ENCODE results near the gene LARGE1. TPM values are rescaled to one million over a fixed set of nuclear protein-coding genes. Genes with fewer than 3 reads are reported as not detected.

Gene LARGE1
- total RNA-seq, 1 experiment from 2014 or later: 1.5 TPM

DNA sequence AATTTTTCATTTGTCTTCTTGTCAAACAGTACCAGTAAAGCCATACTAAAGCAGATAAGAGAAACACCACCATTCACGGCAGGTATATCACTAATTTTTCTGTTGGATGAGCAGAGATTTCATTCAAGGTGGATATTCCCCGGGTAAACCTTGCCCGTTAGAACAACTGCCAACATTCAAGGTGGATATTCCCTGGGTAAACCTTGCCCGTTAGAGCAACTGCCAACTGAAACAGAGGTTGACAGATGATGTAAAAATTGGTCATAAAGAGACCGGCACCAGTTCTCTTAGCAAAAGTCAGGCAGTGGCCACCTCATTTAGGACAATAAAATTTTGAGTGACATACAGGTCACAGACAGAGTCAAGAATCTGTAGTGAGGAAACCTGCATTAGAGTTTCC lies 438.7 kb downstream of the LARGE1 start:
- H3K9me3 ChIP-seq (ENCODE audit: control insufficient read depth in 1 of 2, insufficient read depth in 1 of 2, low read depth in 1 of 2, low read length in 2 of 2): peaks cover 8 to 30% of the 10 kb centered on the region in 2 experiments; a peak in 2 of 4 replicates
- ATAC-seq (no peak), DNase-seq (ENCODE audit: low read depth, low spot score) (no peak)
- TF ChIP-seq SRF (IDR thresholded peaks at IDR 0.05; ENCODE audit: low read depth) (no peak), YY1 (IDR thresholded peaks at IDR 0.05; ENCODE audit: extremely low read depth, insufficient replicate concordance, low read depth, low read length) (no peak), ZFX (IDR thresholded peaks at IDR 0.05) (no peak), ATF3 (IDR thresholded peaks at IDR 0.05) (no peak), EGR1 (IDR thresholded peaks at IDR 0.05; ENCODE audit: low read depth) (no peak), CBX3 (IDR thresholded peaks at IDR 0.05; ENCODE audit: low read depth) (no peak), RAD21 (IDR thresholded peaks at IDR 0.05; ENCODE audit: low read depth) (no peak), POLR2A (IDR thresholded peaks at IDR 0.05; ENCODE audit: borderline replicate concordance, extremely low read depth, insufficient read depth, insufficient read length) (no peak), TCF7L2 (IDR thresholded peaks at IDR 0.05; ENCODE audit: borderline replicate concordance, extremely low read depth, insufficient read depth, insufficient read length) (no peak), EZH2phosphoT487 (IDR thresholded peaks at IDR 0.05; ENCODE audit: borderline replicate concordance) (no peak), EZH2 (IDR thresholded peaks at IDR 0.05) (no peak), POLR2AphosphoS5 (IDR thresholded peaks at IDR 0.05; ENCODE audit: low read depth, low read length) (no peak), JUND (IDR thresholded peaks at IDR 0.05) (no peak), FOSL1 (IDR thresholded peaks at IDR 0.05; ENCODE audit: low read depth) (no peak), CEBPB (IDR thresholded peaks at IDR 0.05; ENCODE audit: low read depth) (no peak), SIN3A (IDR thresholded peaks at IDR 0.05; ENCODE audit: low read depth) (no peak)
- TF ChIP-seq, protein P1, sequence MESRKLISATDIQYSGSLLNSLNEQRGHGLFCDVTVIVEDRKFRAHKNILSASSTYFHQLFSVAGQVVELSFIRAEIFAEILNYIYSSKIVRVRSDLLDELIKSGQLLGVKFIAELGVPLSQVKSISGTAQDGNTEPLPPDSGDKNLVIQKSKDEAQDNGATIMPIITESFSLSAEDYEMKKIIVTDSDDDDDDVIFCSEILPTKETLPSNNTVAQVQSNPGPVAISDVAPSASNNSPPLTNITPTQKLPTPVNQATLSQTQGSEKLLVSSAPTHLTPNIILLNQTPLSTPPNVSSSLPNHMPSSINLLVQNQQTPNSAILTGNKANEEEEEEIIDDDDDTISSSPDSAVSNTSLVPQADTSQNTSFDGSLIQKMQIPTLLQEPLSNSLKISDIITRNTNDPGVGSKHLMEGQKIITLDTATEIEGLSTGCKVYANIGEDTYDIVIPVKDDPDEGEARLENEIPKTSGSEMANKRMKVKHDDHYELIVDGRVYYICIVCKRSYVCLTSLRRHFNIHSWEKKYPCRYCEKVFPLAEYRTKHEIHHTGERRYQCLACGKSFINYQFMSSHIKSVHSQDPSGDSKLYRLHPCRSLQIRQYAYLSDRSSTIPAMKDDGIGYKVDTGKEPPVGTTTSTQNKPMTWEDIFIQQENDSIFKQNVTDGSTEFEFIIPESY (IDR thresholded peaks at IDR 0.05; ENCODE audit: extremely low read depth, insufficient replicate concordance, low read length): no peak
- TF ChIP-seq, protein P2, sequence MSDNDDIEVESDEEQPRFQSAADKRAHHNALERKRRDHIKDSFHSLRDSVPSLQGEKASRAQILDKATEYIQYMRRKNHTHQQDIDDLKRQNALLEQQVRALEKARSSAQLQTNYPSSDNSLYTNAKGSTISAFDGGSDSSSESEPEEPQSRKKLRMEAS (IDR thresholded peaks at IDR 0.05): no peak
- H3K4me2 ChIP-seq (ENCODE audit: low read length): no peak overlapping the region
- no peaks in the 10 kb centered on the region for H3K9me2 ChIP-seq (ENCODE audit: insufficient read depth)
- H3K4me1 ChIP-seq (ENCODE audit: control insufficient read depth in 1 of 2, insufficient read depth in 2 of 2, low read length in 2 of 2): no peaks in the 10 kb centered on the region
- no TSS peak for BruUV-seq (replicated peaks)
- intact Hi-C loops (cut with micrococcal nuclease): no loop called here
- ChIA-PET POLR2A (no interaction called here), RAD21 (ENCODE audit: low non-redundant PET in 1 of 2, low total read pairs in 2 of 2, uncharacterized antibody in 2 of 2, unreplicated experiment in 2 of 2) (no interaction called here), CTCF (no interaction called here)
- no peak overlapping the region for H3K27ac ChIP-seq (ENCODE audit: low read depth, low read length)
- H3K9ac ChIP-seq (ENCODE audit: low read length): no peak overlapping the region
- H3K79me2 ChIP-seq (ENCODE audit: insufficient read depth, low read length): no peaks in the 10 kb centered on the region
- H4K20me1 ChIP-seq (ENCODE audit: insufficient read depth): no peaks in the 10 kb centered on the region; the same call in 1 of the 2 replicates
- no peaks in the 10 kb centered on the region for H3K36me3 ChIP-seq (ENCODE audit: control insufficient read depth in 1 of 2, insufficient read depth in 2 of 2, low read length in 2 of 2)
- no peaks in the 10 kb centered on the region for H3K27me3 ChIP-seq (ENCODE audit: insufficient read depth, low read length)
- H2AFZ ChIP-seq (ENCODE audit: low read depth, low read length, poor library complexity, severe bottlenecking): no peak overlapping the region
- H3K4me3 ChIP-seq (replicated peaks in 1 of 2; ENCODE audit: low read depth in 1 of 2, low read length in 2 of 2): no peak overlapping the region
